HepG2 (cell line): ENCODE measurements around the gene AIF1. TPM values are rescaled to one million over a fixed set of nuclear protein-coding genes. Genes with fewer than 3 reads are reported as not detected.

ENCODE experiments used
- BRCA1 ChIP-seq: sonication (generic); formaldehyde crosslinking; IDR thresholded peaks from 2 replicates; pipeline ENCODE4 v1.4.0; 2020; ENCODE audit warnings: missing genetic modification reagents
- CENPT ChIP-seq: sonication (generic); formaldehyde crosslinking; IDR thresholded peaks from 2 replicates; pipeline ENCODE4 v1.8.0; 2022; ENCODE audit warnings: low read depth, mild to moderate bottlenecking, moderate library complexity, missing genetic modification reagents
- EED ChIP-seq: sonication (generic); formaldehyde crosslinking; IDR thresholded peaks from 2 replicates; pipeline ENCODE4 v1.5.0; 2020; ENCODE audit warnings: mild to moderate bottlenecking, missing genetic modification reagents
- FOXK2 ChIP-seq: fragments of 450-650 bp; IDR thresholded peaks from 2 replicates; pipeline ENCODE4 v1.6.1; 2016
- HINFP ChIP-seq: sonication (generic); formaldehyde crosslinking; IDR thresholded peaks from 2 replicates; pipeline ENCODE4 v1.4.0; 2020; ENCODE audit warnings: low read depth, mild to moderate bottlenecking, missing genetic modification reagents
- JUNB ChIP-seq: sonication (generic); formaldehyde crosslinking; IDR thresholded peaks from 2 replicates; pipeline ENCODE4 v1.8.0; 2022; ENCODE audit warnings: missing genetic modification reagents, mild to moderate bottlenecking, borderline replicate concordance
- KDM2A ChIP-seq: sonication (generic); formaldehyde crosslinking; IDR thresholded peaks from 2 replicates; pipeline ENCODE4 v1.4.0; 2020; ENCODE audit warnings: low read depth, missing genetic modification reagents, borderline replicate concordance
- KMT2A ChIP-seq: sonication (generic); formaldehyde crosslinking; IDR thresholded peaks from 2 replicates; pipeline ENCODE4 v1.4.0; 2020; ENCODE audit warnings: missing genetic modification reagents
- MEIS1 ChIP-seq: sonication (generic); formaldehyde crosslinking; IDR thresholded peaks from 2 replicates; pipeline ENCODE4 v1.9.0; 2021; ENCODE audit warnings: mild to moderate bottlenecking, missing genetic modification reagents, moderate library complexity, borderline replicate concordance
- MTA1 ChIP-seq: sonication (generic); formaldehyde crosslinking; IDR thresholded peaks from 2 replicates; pipeline ENCODE4 v1.4.0; 2020; ENCODE audit warnings: missing genetic modification reagents, mild to moderate bottlenecking, borderline replicate concordance
- MXI1 ChIP-seq: IDR thresholded peaks from 3 replicates; pipeline ENCODE4 v1.6.1; 2012; ENCODE audit warnings: low read depth, low read length, inconsistent platforms, borderline replicate concordance
- NFE2L1 ChIP-seq: sonication (generic); formaldehyde crosslinking; IDR thresholded peaks from 2 replicates; pipeline ENCODE4 v1.4.0; 2020; ENCODE audit warnings: missing genetic modification reagents, mild to moderate bottlenecking, borderline replicate concordance
- POLR2AphosphoS2 ChIP-seq: IDR thresholded peaks from 2 replicates; pipeline ENCODE4 v1.6.1; 2011; ENCODE audit warnings: low read depth, low read length, improper control_type of control experiment
- SAP130 ChIP-seq: IDR thresholded peaks from 2 replicates; pipeline ENCODE4 v1.6.1; 2016; ENCODE audit warnings: low read depth
- SATB2 ChIP-seq: sonication (generic); formaldehyde crosslinking; IDR thresholded peaks from 2 replicates; pipeline ENCODE4 v1.5.0; 2020; ENCODE audit warnings: missing genetic modification reagents
- SIX1 ChIP-seq: sonication (generic); formaldehyde crosslinking; IDR thresholded peaks from 2 replicates; pipeline ENCODE4 v1.4.0; 2020; ENCODE audit warnings: missing genetic modification reagents, borderline replicate concordance
- SYNCRIP ChIP-seq: fragments of 200-400 bp; formaldehyde crosslinking; IDR thresholded peaks from 2 replicates; pipeline ENCODE4 v1.6.1; 2018; ENCODE audit warnings: mild to moderate bottlenecking, low read depth, low read length; ENCODE audit not compliant: insufficient read depth
- ZBTB3 ChIP-seq: sonication (generic); formaldehyde crosslinking; IDR thresholded peaks from 2 replicates; pipeline ENCODE4 v1.4.0; 2020; ENCODE audit warnings: low read depth, mild to moderate bottlenecking, moderate library complexity, missing genetic modification reagents, borderline replicate concordance
- ZFP41 ChIP-seq: sonication (generic); formaldehyde crosslinking; IDR thresholded peaks from 2 replicates; pipeline ENCODE4 v1.4.0; 2020; ENCODE audit warnings: mild to moderate bottlenecking, missing genetic modification reagents, borderline replicate concordance
- ZNF335 ChIP-seq: sonication (generic); formaldehyde crosslinking; IDR thresholded peaks from 2 replicates; pipeline ENCODE4 v1.4.0; 2020; ENCODE audit warnings: missing genetic modification reagents
- ZNF441 ChIP-seq: sonication (generic); formaldehyde crosslinking; IDR thresholded peaks from 2 replicates; pipeline ENCODE4 v1.7.0; 2021; ENCODE audit warnings: missing genetic modification reagents, borderline replicate concordance
- ZNF850 ChIP-seq: sonication (generic); formaldehyde crosslinking; conservative IDR thresholded peaks from 2 replicates; pipeline ENCODE4 v1.9.0; 2021; ENCODE audit warnings: mild to moderate bottlenecking, missing genetic modification reagents
- ZNF879 ChIP-seq: sonication (generic); formaldehyde crosslinking; IDR thresholded peaks from 2 replicates; pipeline ENCODE4 v1.8.1; 2023; ENCODE audit warnings: missing genetic modification reagents
- ZSCAN20 ChIP-seq: sonication (generic); formaldehyde crosslinking; IDR thresholded peaks from 2 replicates; pipeline ENCODE4 v1.4.0; 2020; ENCODE audit warnings: missing genetic modification reagents, mild to moderate bottlenecking, borderline replicate concordance
- polyA plus RNA-seq, 8 experiments: library from polyadenylated mRNA; depleted of rRNA in 3 of 8; stranded (reverse) in 7 of 8; unstranded in 1 of 8; fragments of >200 nt; fragmentation: Illumina TruSeq in 4 of 8; extraction: Trizol in 4 of 8; gene quantifications; 2 replicates each; pipeline versions ENCODE4 v1.2.1 to v1.2.3, GENCODE V29; 2011 to 2016; ENCODE audit warnings: low read depth in 4 of 8, missing spikeins in 1 of 8, mixed read lengths in 1 of 8; ENCODE audit not compliant: insufficient read depth in 1 of 8
- total RNA-seq, 5 experiments: library from RNA; depleted of rRNA; stranded (reverse); fragments of >200 nt; fragmentation: Illumina TruSeq; extraction: Trizol; gene quantifications; 2 replicates each; pipeline ENCODE4 v1.2.3, GENCODE V29; 2016; ENCODE audit warnings: low read depth in 1 of 5
- TF ChIP-seq, protein P1 (sequence below): IDR thresholded peaks from 2 replicates; pipeline ENCODE4 v1.6.1; 2016; ENCODE audit warnings: missing biosample characterization, missing genetic modification reagents, low read depth
- TF ChIP-seq, protein P2 (sequence below): sonication (generic); formaldehyde crosslinking; IDR thresholded peaks from 2 replicates; pipeline ENCODE4 v1.4.0; 2020; ENCODE audit warnings: missing genetic modification reagents, borderline replicate concordance

The AIF1 gene
- total and polyA plus RNA-seq, 2 of the 13 experiments (the other 11 are each of a cell fraction or from before 2014, with no cell fraction given), result 1.5 TPM; not detected in 1

GRCh38 chr6:31664790-31665500 is 49.9 kb downstream of the AIF1 start, which contains the start of gene GPANK1 (continued):
- TF ChIP-seq HINFP (peak; percentile 58; the same call in 1 of the 2 replicates), SYNCRIP (no peak), KMT2A (CRISPR knock-in tag) (no peak), BRCA1 (CRISPR knock-in tag) (no peak), NFE2L1 (no peak), POLR2AphosphoS2 (no peak), ZSCAN20 (CRISPR knock-in tag) (0 out of 2 replicates have a peak, but pooled peaks have one; percentile 21), ZNF441 (peak; percentile 7; the same call in 1 of the 2 replicates), ZNF879 (CRISPR knock-in tag) (no peak), ZNF335 (CRISPR knock-in tag) (peak; percentile 97), FOXK2 (peak; percentile 85), JUNB (CRISPR knock-in tag) (no peak; the same call in 1 of the 2 replicates), ZNF850 (CRISPR knock-in tag) (no peak), SAP130 (CRISPR knock-in tag) (peak; percentile 86), SATB2 (no peak), SIX1 (CRISPR knock-in tag) (no peak; the same call in 1 of the 2 replicates), CENPT (CRISPR knock-in tag) (0 out of 2 replicates have a peak, but pooled peaks have one; percentile 26), KDM2A (CRISPR knock-in tag) (peak; percentile 76), MEIS1 (no peak; the same call in 1 of the 2 replicates), MXI1 (peak; percentile 90; the same call in 2 of the 3 replicates), EED (peak; percentile 61; the same call in 1 of the 2 replicates), MTA1 (CRISPR knock-in tag) (no peak; the same call in 1 of the 2 replicates), ZFP41 (CRISPR knock-in tag) (peak; percentile 45; the same call in 1 of the 2 replicates), ZBTB3 (CRISPR knock-in tag) (no peak)
- TF ChIP-seq, protein P1, sequence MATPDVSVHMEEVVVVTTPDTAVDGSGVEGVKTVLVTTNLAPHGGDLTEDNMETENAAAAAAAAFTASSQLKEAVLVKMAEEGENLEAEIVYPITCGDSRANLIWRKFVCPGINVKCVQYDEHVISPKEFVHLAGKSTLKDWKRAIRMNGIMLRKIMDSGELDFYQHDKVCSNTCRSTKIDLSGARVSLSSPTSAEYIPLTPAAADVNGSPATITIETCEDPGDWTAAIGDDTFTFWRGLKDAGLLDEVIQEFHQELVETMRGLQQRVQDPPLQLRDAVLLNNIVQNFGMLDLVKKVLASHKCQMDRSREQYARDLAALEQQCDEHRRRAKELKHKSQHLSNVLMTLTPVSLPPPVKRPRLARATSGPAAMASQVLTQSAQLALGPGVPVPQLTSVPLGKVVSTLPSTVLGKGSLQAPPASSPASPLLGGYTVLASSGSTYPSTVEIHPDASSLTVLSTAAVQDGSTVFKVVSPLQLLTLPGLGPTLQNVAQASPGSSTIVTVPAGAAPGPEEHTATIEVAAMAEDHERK (CRISPR knock-in tag), result no peak
- TF ChIP-seq, protein P2, sequence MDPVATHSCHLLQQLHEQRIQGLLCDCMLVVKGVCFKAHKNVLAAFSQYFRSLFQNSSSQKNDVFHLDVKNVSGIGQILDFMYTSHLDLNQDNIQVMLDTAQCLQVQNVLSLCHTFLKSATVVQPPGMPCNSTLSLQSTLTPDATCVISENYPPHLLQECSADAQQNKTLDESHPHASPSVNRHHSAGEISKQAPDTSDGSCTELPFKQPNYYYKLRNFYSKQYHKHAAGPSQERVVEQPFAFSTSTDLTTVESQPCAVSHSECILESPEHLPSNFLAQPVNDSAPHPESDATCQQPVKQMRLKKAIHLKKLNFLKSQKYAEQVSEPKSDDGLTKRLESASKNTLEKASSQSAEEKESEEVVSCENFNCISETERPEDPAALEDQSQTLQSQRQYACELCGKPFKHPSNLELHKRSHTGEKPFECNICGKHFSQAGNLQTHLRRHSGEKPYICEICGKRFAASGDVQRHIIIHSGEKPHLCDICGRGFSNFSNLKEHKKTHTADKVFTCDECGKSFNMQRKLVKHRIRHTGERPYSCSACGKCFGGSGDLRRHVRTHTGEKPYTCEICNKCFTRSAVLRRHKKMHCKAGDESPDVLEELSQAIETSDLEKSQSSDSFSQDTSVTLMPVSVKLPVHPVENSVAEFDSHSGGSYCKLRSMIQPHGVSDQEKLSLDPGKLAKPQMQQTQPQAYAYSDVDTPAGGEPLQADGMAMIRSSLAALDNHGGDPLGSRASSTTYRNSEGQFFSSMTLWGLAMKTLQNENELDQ (CRISPR knock-in tag), result no peak
